SK-N-SH (cell line): Measurements from ENCODE around the gene UBXN10. TPM values are rescaled to one million over a fixed set of nuclear protein-coding genes. Genes with fewer than 3 reads are reported as not detected.

ENCODE experiments used
- CTCF ChIA-PET: fragments of 300-600, 350-600 bp; formaldehyde crosslinking; extraction: SDS; loops from one replicate; lab custom pipeline; 2021; lab: Yijun Ruan, JAX
- POLR2A ChIA-PET: fragments of 350-600 bp; sonication (Branson Sonifier 250); formaldehyde crosslinking; extraction: SDS; loops from one replicate; lab custom pipeline; 2020; ENCODE audit warnings: antibody characterized with exemption, inconsistent platforms; lab: Yijun Ruan, JAX
- DNase-seq: peaks from one replicate; pipeline ENCODE4 v3.0.0; 2012
- H2AFZ ChIP-seq: fragments of 200-600 bp; sonication (generic); 2 replicates; pipeline ENCODE4 v1.8.1; 2016; ENCODE audit warnings: antibody characterized with exemption, mild to moderate bottlenecking, low read depth
- H3F3A ChIP-seq: fragments of 200-600 bp; sonication (generic); replicated peaks from 2 replicates; pipeline ENCODE3; 2016; ENCODE audit warnings: antibody characterized with exemption, mild to moderate bottlenecking; ENCODE audit not compliant: insufficient read depth
- H3K27ac ChIP-seq, 2 experiments: fragments of 200-500 bp in 1 of 2; fragments of 200-600 bp in 1 of 2; sonication (Bioruptor generic) in 1 of 2; sonication (generic), shearing (Covaris generic) in 1 of 2; 2 replicates each; pipeline versions ENCODE4 v1.5.1 to v1.6.1; 2014 to 2016; ENCODE audit warnings: low read depth in 2 of 2, inconsistent platforms in 1 of 2, low read length in 1 of 2, mild to moderate bottlenecking in 1 of 2, mixed read lengths in 1 of 2
- H3K27me3 ChIP-seq: fragments of 200-600 bp; sonication (generic), shearing (Covaris generic); 2 replicates; pipeline ENCODE4 v1.6.1; 2016; ENCODE audit warnings: mixed run types; ENCODE audit not compliant: insufficient read depth
- H3K36me3 ChIP-seq, 2 experiments: fragments of 200-500 bp in 1 of 2; fragments of 200-600 bp in 1 of 2; sonication (Bioruptor generic) in 1 of 2; sonication (generic) in 1 of 2; replicated peaks in 1 of 2; 2 replicates each; pipeline versions ENCODE3 to v1.5.1; 2014 to 2016; ENCODE audit warnings: low read length in 1 of 2, mild to moderate bottlenecking in 1 of 2; ENCODE audit not compliant: insufficient read depth in 2 of 2, control insufficient read depth in 1 of 2
- H3K4me1 ChIP-seq, 2 experiments: fragments of 200-500 bp in 1 of 2; fragments of 200-600 bp in 1 of 2; sonication (Bioruptor generic) in 1 of 2; sonication (generic), shearing (Covaris generic) in 1 of 2; 2 replicates each; pipeline versions ENCODE4 v1.5.1 to v1.6.1; 2014 to 2016; ENCODE audit warnings: low read depth in 1 of 2, low read length in 1 of 2, mixed run types in 1 of 2; ENCODE audit not compliant: insufficient read depth in 2 of 2, control insufficient read depth in 1 of 2
- H3K4me2 ChIP-seq: fragments of 200-600 bp; sonication (generic), shearing (Covaris generic); 2 replicates; pipeline ENCODE4 v1.6.1; 2017; ENCODE audit warnings: mixed run types
- H3K4me3 ChIP-seq, 2 experiments: fragments of 200-500 bp in 1 of 2; fragments of 200-600 bp in 1 of 2; sonication (Bioruptor generic) in 1 of 2; sonication (generic), shearing (Covaris generic) in 1 of 2; 2 replicates each; pipeline versions ENCODE4 v1.5.1 to v1.8.1; 2014 to 2016; ENCODE audit warnings: low read depth in 2 of 2, inconsistent platforms in 1 of 2, low read length in 1 of 2, mild to moderate bottlenecking in 1 of 2, mixed read lengths in 1 of 2, moderate library complexity in 1 of 2
- H3K79me2 ChIP-seq: fragments of 200-600 bp; sonication (generic); 2 replicates; pipeline ENCODE4 v1.8.1; 2017; ENCODE audit warnings: mild to moderate bottlenecking; ENCODE audit not compliant: insufficient read depth
- H3K9ac ChIP-seq: fragments of 200-600 bp; sonication (generic); 2 replicates; pipeline ENCODE4 v1.6.1; 2017; ENCODE audit warnings: mixed run types
- H3K9me2 ChIP-seq: fragments of 200-600 bp; sonication (generic); 2 replicates; pipeline ENCODE4 v1.6.1; 2017; ENCODE audit warnings: mixed run types
- H3K9me3 ChIP-seq: fragments of 200-600 bp; sonication (generic); 2 replicates; pipeline ENCODE4 v1.6.1; 2017; ENCODE audit warnings: mixed run types, mild to moderate bottlenecking, moderate library complexity
- H4K20me1 ChIP-seq: fragments of 200-600 bp; sonication (generic); 2 replicates; pipeline ENCODE4 v1.6.1; 2017; ENCODE audit warnings: mild to moderate bottlenecking, mixed run types; ENCODE audit not compliant: insufficient read depth
- ELF1 ChIP-seq: IDR thresholded peaks from 2 replicates; pipeline ENCODE4 v1.4.0; 2012
- GATA2 ChIP-seq: sonication (generic); formaldehyde crosslinking; IDR thresholded peaks from 2 replicates; pipeline ENCODE4 v1.5.0; 2020; ENCODE audit warnings: mild to moderate bottlenecking, missing genetic modification reagents
- IRF3 ChIP-seq: fragments of 150-350 bp; IDR thresholded peaks from 2 replicates; pipeline ENCODE4 v1.6.1; 2016; ENCODE audit warnings: mild to moderate bottlenecking, low read depth, low read length
- MAX ChIP-seq: IDR thresholded peaks from 2 replicates; pipeline ENCODE4 v1.4.0; 2012; ENCODE audit warnings: low read depth
- NRF1 ChIP-seq: IDR thresholded peaks from 2 replicates; pipeline ENCODE4 v1.6.1; 2012; ENCODE audit warnings: low read depth, mild to moderate bottlenecking, low read length
- RAD21 ChIP-seq: IDR thresholded peaks from 2 replicates; pipeline ENCODE4 v1.6.1; 2012; ENCODE audit warnings: mild to moderate bottlenecking, low read length
- SMC3 ChIP-seq: IDR thresholded peaks from 2 replicates; pipeline ENCODE4 v1.6.1; 2012; ENCODE audit warnings: low read depth, low read length, improper control_type of control experiment
- TAF1 ChIP-seq: IDR thresholded peaks from 2 replicates; pipeline ENCODE4 v1.6.1; 2012; ENCODE audit warnings: low read depth, mild to moderate bottlenecking, low read length, moderate library complexity, borderline replicate concordance
- TCF12 ChIP-seq: IDR thresholded peaks from 2 replicates; pipeline ENCODE4 v1.4.0; 2012
- TEAD4 ChIP-seq: IDR thresholded peaks from 2 replicates; pipeline ENCODE4 v1.4.0; 2012; ENCODE audit warnings: mild to moderate bottlenecking, borderline replicate concordance; ENCODE audit not compliant: insufficient read depth
- USF1 ChIP-seq: IDR thresholded peaks from 2 replicates; pipeline ENCODE4 v1.4.0; 2012; ENCODE audit warnings: low read depth, borderline replicate concordance
- YY1 ChIP-seq: IDR thresholded peaks from 2 replicates; pipeline ENCODE4 v1.4.0; 2012; ENCODE audit warnings: low read depth, mild to moderate bottlenecking
- ZBTB33 ChIP-seq: IDR thresholded peaks from 2 replicates; pipeline ENCODE4 v1.4.0; 2012; ENCODE audit warnings: low read depth, borderline replicate concordance
- WGBS: methylation state at CpG from one replicate; pipeline ENCODE4 v1.1.6; 2017; ENCODE audit warnings: low lambda C conversion rate; 5-methylcytosine and 5-hydroxymethylcytosine counted together
- polyA plus RNA-seq, 3 experiments: library from polyadenylated mRNA; depleted of rRNA; stranded (reverse); fragments of >200 nt; gene quantifications; 2 replicates each; pipeline ENCODE4 v1.2.3, GENCODE V29; 2012

Gene UBXN10
- polyA plus RNA-seq, 1 of the 3 experiments (the other 2 are of a cell fraction): not detected

- no peaks in the 10 kb centered on the region for H3K36me3 ChIP-seq
- no peak overlapping the region for H3K27ac ChIP-seq
- no peak overlapping the region for H3K4me2 ChIP-seq
- POLR2A ChIA-PET: no interaction called here
- no peaks in the 10 kb centered on the region; a peak in 1 of 4 replicates for H3K4me1 ChIP-seq
- WGBS: 80% methylated on average over 12 of the region's 12 CpGs
- CTCF ChIA-PET: interaction anchor here (0.8 kb wide), 1 partner anchor 197 kb away, joined by 3 read pairs; no protein-coding TSS in a partner anchor
- DNase-seq: no peak
- no peak for TF ChIP-seq TAF1
- TF ChIP-seq ELF1: no peak
- no peak for TF ChIP-seq ZBTB33
- H4K20me1 ChIP-seq: no peaks in the 10 kb centered on the region
- no peak overlapping the region for H3K4me3 ChIP-seq
- no peak overlapping the region for H3K9ac ChIP-seq
- H3K27me3 ChIP-seq: no peaks in the 10 kb centered on the region; the same call in 1 of the 2 replicates
- no peaks in the 10 kb centered on the region for H3K9me3 ChIP-seq
- H3F3A ChIP-seq: no peaks in the 10 kb centered on the region
- no peaks in the 10 kb centered on the region for H3K9me2 ChIP-seq
- no peaks in the 10 kb centered on the region for H3K79me2 ChIP-seq
- no peak overlapping the region for H2AFZ ChIP-seq
These were observed 13.8 kb upstream of the UBXN10 start for GRCh38 chr1:20172033-20172590.

- Histone ChIP-seq H3K4me1 (no peaks in the 10 kb centered on the region), H3K4me2 (no peak overlapping the region), H3F3A (no peaks in the 10 kb centered on the region), H3K79me2 (no peaks in the 10 kb centered on the region), H3K9me3 (no peaks in the 10 kb centered on the region), H2AFZ (no peak overlapping the region), H3K27me3 (no peaks in the 10 kb centered on the region; the same call in 1 of the 2 replicates), H3K4me3 (no peak overlapping the region), H3K9me2 (no peaks in the 10 kb centered on the region), H3K36me3 (no peaks in the 10 kb centered on the region), H3K27ac (no peak overlapping the region), H4K20me1 (no peaks in the 10 kb centered on the region), H3K9ac (no peak overlapping the region)
- 34% methylated on average over 9 of the region's 9 CpGs for WGBS
- DNase-seq: no peak
- CTCF ChIA-PET: interaction anchor here (3.9 kb wide), 1 partner anchor 22 kb away, joined by 13 read pairs; no protein-coding TSS in a partner anchor
- POLR2A ChIA-PET: no interaction called here
- TF ChIP-seq NRF1 (no peak), MAX (no peak), TEAD4 (no peak), SMC3 (no peak), GATA2 (no peak), YY1 (no peak), RAD21 (no peak), IRF3 (no peak), ELF1 (no peak), USF1 (no peak), TCF12 (no peak)
These were observed 10.8 kb upstream of the UBXN10 start for GRCh38 chr1:20174937-20175666.
